Brain microvascular endothelial cell (primary cell): ENCODE data around the gene SFMBT2.

ENCODE experiments used
- DNase-seq: peaks from one replicate; pipeline ENCODE4 v3.0.0-alpha.2; 2020
- H3K27ac ChIP-seq: fragments of 250-450 bp; sonication (Bioruptor Pico); 2 replicates; pipeline ENCODE4 v1.5.1; 2020; ENCODE audit warnings: mild to moderate bottlenecking, moderate library complexity
- H3K27me3 ChIP-seq: fragments of 250-450 bp; sonication (Bioruptor Pico); replicated peaks from 2 replicates; pipeline ENCODE4 v1.5.1; 2020; ENCODE audit warnings: mild to moderate bottlenecking
- H3K36me3 ChIP-seq: fragments of 250-450 bp; sonication (Bioruptor Pico); replicated peaks from 2 replicates; pipeline ENCODE4 v1.5.1; 2020; ENCODE audit warnings: mild to moderate bottlenecking
- H3K4me3 ChIP-seq: 2 replicates; pipeline ENCODE4 v1.5.1; 2011; ENCODE audit warnings: low read depth, mild to moderate bottlenecking, control low read depth, low read length, moderate library complexity
- CTCF ChIP-seq: IDR thresholded peaks from 2 replicates; pipeline ENCODE4 v1.5.1; 2011; ENCODE audit warnings: low read depth, mild to moderate bottlenecking, moderate library complexity, low read length, control low read depth, inconsistent platforms; ENCODE audit errors: missing control alignments
- in situ Hi-C: cut with HindIII; loops from 2 replicates; pipeline ENCODE4 v1.10.0; 2017; ENCODE audit warnings: low sequenced_read_pairs, low pct_ligation_motif_present

The SFMBT2 gene

DNA sequence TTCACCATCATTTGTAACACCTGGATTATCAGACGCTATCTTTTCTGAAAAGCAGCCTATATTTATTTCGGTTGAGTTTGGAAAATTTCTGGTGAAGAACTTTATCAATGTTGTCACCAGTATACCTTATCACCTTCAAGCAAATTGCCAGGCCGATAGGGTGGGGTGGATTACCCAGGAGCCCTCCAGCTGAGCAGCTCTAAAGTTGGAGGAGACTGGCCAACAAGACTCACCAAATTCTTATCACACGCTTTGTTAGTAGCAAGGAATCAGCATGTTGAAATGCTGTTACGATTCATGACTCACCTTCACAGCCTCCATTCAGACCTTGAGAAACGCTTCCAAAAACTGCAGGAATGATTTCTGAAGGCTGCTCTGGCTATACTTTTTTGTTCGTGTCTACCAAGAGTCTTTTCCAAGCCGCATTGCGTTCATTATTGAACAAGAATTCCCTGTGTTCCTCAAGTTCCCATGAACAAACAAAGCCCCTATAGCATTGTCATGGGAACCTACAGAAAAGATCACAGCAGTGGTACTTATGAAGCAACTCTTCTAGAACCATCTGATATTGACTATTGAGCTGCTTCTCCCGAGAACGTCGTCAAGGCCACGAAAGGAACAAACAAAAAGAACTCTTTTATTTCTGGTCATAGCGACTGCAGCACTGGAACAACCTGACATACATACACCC is 291.4 kb downstream of the SFMBT2 start:
- no peaks in the 10 kb centered on the region for H3K36me3 ChIP-seq
- in situ Hi-C loops, result loop anchor here (25.0 kb wide), 1 partner anchor 293 kb away; the partner anchor contains the start of gene SFMBT2
- no peaks in the 10 kb centered on the region for H3K27me3 ChIP-seq
- no peak for TF ChIP-seq CTCF
- H3K4me3 ChIP-seq, result no peak overlapping the region
- H3K27ac ChIP-seq, result no peak overlapping the region
- DNase-seq, result no peak

- no peak overlapping the region for H3K4me3 ChIP-seq
- in situ Hi-C loops, result loop anchor here (25.0 kb wide), 1 partner anchor 294 kb away; the partner anchor contains the start of gene SFMBT2
- no peak for TF ChIP-seq CTCF
- H3K27ac ChIP-seq, result no peak overlapping the region
- DNase-seq, result no peak
- H3K27me3 ChIP-seq, result no peaks in the 10 kb centered on the region
- H3K36me3 ChIP-seq, result no peaks in the 10 kb centered on the region
These were observed 292.8 kb downstream of the SFMBT2 start for GRCh38 chr10:7117806-7118674.

DNA sequence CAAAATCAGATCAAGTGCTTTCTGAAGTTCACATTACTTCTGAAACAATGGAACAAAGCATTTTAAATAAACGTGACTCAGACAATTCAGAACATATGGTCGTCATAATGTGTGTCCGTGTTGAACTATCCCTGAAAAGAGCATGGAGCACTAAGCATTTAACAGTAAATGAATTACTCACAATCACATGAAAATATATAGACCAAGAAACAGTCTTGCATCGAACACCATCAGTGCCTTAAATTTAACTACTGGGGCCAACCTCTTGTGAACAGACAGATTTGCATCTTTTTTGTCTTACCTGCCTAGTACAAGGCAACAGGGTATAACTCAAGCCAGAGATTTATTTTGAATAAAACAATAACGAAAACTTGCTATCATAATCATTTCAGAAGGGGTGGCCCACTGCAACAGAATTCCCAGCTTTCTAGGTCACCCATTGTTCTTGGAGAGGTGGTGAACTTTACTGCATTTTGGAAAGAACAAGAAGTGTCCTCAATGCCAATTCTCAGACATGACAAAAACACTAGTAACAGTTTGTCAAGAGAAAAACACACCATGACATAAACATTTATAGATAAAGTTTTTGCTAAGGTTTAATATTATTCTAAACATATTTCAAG is 293.5 kb downstream of the SFMBT2 start:
- in situ Hi-C loops, result loop anchor here (25.0 kb wide), 1 partner anchor 295 kb away; the partner anchor contains the start of gene SFMBT2
- no peak for DNase-seq
- Histone ChIP-seq H3K27ac (no peak overlapping the region), H3K36me3 (no peaks in the 10 kb centered on the region), H3K4me3 (no peak overlapping the region), H3K27me3 (no peaks in the 10 kb centered on the region)
- TF ChIP-seq CTCF, result no peak

DNA sequence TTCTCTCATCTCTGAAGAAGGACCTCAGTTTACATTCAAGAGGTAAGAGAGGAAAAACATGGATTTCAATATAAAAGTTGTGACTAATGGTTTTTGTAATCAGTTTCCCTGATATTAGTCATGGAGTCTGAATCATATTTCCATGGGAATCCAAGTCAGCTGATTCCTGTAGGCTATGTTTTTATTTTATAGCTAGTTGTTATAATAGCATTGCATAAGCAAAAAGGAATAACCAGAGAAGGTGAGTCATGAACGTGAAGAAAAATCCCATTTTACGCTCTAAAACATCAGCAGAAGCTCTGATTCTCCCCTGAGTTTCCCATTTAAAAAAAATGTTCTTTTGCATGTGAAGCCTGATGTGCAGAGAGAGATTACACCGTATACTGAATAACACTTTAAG is 299.3 kb downstream of the SFMBT2 start:
- Histone ChIP-seq H3K4me3 (no peak overlapping the region), H3K27ac (peak overlapping the region; percentile 49), H3K27me3 (no peaks in the 10 kb centered on the region), H3K36me3 (no peaks in the 10 kb centered on the region)
- in situ Hi-C loops, result loop anchor here (25.0 kb wide), 1 partner anchor 301 kb away; the partner anchor contains the start of gene SFMBT2
- no peak for TF ChIP-seq CTCF
- DNase-seq, result peak; percentile 44

- Histone ChIP-seq H3K4me3 (no peak overlapping the region), H3K36me3 (no peaks in the 10 kb centered on the region), H3K27me3 (no peaks in the 10 kb centered on the region), H3K27ac (peak overlapping the region; percentile 49)
- in situ Hi-C loops, result loop anchor here (25.0 kb wide), 1 partner anchor 301 kb away; the partner anchor contains the start of gene SFMBT2
- DNase-seq, result no peak
- TF ChIP-seq CTCF, result no peak
These were observed 299.7 kb downstream of the SFMBT2 start for GRCh38 chr10:7111089-7111488.
